HG03558 (cell line): Measurements from ENCODE around the gene GRID2.

Experiments used
- ATAC-seq: cut with Tn5 transposase; IDR thresholded peaks from one replicate; pipeline ENCODE4 v1.9.1; 2021; ENCODE audit warnings: moderate number of reproducible peaks; ENCODE audit not compliant: unreplicated experiment; ENCODE audit errors: extremely low read depth

Gene GRID2

DNA sequence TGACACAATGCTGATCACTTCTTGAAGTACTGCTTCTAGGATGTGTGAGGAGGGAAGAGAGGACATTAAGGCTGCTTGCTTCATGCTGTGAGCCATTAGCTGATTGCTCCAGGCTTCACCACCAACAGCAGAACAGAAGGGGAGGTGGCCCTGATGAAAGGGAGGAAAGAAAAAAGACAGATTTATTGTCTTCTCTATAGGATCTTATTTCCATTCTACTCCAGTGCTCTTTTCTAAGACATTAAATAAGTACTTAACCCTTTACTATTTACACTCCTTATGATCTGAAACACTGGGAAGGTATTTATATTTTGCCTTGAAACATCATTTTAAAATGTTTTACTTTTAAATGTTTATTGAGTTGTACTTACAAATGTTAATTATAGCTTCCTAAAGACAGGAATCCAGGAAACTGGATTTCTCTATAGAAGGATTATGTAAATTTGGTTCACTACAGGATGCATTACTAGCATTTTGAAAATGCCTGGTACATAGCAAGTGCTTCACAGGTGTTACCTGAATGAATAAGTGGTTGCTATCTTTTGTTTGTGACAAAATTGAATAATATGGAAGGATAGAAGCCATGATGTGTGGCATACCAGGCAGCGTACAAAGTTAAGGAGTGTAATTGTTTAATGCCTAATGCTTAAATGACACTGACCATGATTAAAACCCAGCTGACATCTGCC lies 843.9 kb downstream of the GRID2 start:
- no peak for ATAC-seq

GRCh38 chr4:93152491-93152890 lies 848.7 kb downstream of the GRID2 start:
- ATAC-seq: no peak

- no peak for ATAC-seq
Observed at GRCh38 chr4:93157986-93158385, 854.2 kb downstream of the GRID2 start.

DNA sequence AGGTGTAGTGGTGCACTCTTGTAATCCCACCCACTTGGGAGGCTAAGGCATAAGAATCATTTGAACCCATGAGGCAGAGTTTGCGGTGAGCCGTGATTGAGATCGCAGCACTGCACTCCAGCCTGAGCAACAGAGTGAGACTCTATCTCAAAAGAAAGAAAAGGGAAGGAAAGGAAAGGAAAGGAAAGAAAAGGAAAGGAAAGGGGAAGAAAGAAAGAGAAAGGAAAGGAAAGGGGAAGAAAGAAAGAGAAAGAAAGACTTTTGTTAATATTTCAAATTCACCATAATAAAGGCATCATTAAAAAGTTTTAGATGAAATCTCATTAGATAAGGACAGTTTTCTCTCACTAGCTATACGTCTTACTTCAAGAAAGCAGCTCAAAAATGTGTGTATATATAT lies 864.3 kb downstream of the GRID2 start:
- ATAC-seq: no peak

DNA sequence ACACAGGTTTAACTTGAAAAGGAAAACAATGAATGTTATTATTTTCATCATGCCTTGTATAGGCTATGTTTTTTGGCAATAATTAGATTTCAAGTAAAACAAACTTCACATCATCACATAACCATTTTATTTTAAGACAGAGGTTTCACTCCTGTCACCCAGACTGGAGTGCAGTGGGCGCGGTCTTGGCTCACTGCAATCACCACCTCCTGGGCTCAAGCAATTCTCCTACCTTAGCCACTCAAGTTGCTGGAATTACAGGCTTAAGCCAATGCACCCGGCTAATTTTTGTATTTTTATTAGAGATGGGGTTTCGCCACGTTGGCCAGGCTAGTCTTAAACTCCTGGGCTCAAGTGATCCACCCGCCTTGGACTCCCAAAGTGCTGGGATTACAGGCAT lies 866.2 kb downstream of the GRID2 start:
- ATAC-seq: no peak

DNA sequence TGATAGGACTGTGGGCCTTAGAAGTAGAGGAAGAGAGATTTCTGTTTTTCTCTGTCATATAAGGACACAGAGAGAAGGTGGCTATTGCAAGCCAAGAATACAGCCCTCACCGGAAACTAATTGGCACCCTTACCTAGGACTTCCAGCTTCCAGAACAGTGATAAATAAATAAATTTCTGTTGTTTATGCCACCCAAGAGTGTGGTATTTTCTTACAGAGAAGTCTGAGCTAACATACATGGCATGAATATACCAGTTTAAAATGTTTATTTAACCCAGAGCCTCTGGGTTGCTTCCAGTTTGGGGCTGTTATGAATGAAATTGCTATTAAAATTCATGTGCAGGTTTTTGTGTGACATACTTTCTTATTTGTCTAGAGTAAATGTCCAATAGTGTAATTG lies 870.8 kb downstream of the GRID2 start:
- ATAC-seq: no peak

GRCh38 chr4:93178279-93178678 lies 874.5 kb downstream of the GRID2 start:
- ATAC-seq: no peak

GRCh38 chr4:93179044-93179443 lies 875.3 kb downstream of the GRID2 start:
- ATAC-seq: no peak

- ATAC-seq: no peak
Observed at GRCh38 chr4:93182722-93183121, 879.0 kb downstream of the GRID2 start.

DNA sequence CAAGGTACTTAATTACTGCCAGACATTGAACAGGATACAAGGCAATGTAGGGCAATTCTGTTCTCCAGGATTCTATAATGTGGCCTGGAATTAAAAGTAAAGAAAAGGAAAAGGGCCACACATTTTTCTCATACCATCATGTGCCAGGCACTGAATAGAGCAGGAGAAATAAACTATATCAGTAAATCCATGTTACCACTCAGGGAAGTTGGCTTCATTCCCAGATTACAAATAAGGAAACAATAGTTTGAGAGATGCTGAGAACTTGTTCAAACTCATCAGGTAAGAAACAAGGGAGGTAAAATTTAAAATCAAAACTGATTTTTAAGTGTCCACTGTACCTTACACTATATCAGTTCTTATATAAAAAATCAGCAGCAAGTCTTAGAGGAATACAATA lies 879.8 kb downstream of the GRID2 start:
- no peak for ATAC-seq

GRCh38 chr4:93184053-93184452 lies 880.3 kb downstream of the GRID2 start:
- no peak for ATAC-seq

- ATAC-seq: no peak
Observed at GRCh38 chr4:93186846-93187245, 883.1 kb downstream of the GRID2 start.

- no peak for ATAC-seq
Observed at GRCh38 chr4:93187466-93187865, 883.7 kb downstream of the GRID2 start.

- ATAC-seq: no peak
Observed at GRCh38 chr4:93187892-93188291, 884.1 kb downstream of the GRID2 start.

GRCh38 chr4:93199492-93199891 lies 895.7 kb downstream of the GRID2 start:
- ATAC-seq: no peak

GRCh38 chr4:93201471-93202096 lies 897.8 kb downstream of the GRID2 start:
- no peak for ATAC-seq

DNA sequence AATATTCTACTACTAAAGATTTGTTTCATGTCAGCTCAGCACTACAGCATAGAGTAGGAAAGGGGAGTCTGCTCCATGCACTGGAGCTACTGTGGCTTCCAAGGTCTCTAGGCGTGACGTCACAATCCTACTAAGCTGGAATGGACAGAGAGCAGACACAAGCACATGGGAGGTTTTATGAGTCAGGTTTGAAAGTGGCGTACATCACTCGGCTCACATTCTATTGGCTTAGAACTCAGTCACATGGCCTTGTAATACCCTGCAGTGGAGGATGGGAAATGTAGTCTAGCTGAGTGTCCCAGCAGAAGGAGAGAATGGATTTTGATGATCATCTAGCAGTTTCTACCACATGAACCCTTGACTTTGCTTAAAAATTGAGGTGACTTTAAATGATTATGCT lies 899.9 kb downstream of the GRID2 start:
- ATAC-seq: no peak

- no peak for ATAC-seq
Observed at GRCh38 chr4:93212250-93212649, 908.5 kb downstream of the GRID2 start.

- no peak for ATAC-seq
Observed at GRCh38 chr4:93216646-93217045, 912.9 kb downstream of the GRID2 start.

DNA sequence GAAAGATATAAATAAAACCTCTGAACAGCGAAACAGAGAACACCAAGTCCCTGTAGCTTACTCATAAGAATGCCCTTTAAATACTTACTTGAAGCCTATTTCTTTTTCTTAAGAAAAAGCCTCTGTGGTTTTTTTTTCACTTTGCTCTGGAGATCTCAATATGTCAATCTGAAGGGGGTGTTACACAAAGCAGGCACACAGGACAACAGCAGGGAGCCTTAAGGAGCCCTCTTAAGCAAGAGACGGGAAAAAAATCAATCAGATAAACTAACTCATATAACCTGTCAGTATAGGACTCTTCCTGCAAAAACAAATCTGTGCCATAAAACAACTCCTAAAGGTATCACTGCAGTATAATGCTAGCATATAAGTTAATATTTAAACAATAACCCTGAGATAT lies 913.7 kb downstream of the GRID2 start:
- no peak for ATAC-seq

DNA sequence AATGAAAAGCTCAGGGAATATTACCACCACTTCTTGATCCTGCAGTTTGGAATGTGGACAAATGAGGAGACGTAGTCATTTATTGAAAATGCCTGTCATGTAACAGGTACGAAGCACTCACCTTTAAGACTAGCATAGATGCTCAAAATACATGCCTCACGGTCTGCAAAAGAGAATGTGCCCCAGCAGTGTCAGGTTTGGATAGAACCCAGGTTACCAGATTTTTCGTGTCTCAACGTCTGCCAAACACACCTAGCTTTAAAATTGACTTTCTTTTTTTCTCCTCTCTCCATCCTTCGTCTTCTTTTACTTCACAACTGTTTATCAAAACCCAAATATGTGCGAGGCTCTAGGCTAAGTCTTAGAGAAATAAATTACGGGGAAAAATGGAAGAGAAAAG lies 918.0 kb downstream of the GRID2 start:
- no peak for ATAC-seq

GRCh38 chr4:93228021-93228420 lies 924.3 kb downstream of the GRID2 start:
- ATAC-seq: no peak
